Ascending aorta (tissue), 2 donors: ENCODE measurements around the gene CTNNBIP1. TPM values are rescaled to one million over a fixed set of nuclear protein-coding genes. Genes with fewer than 3 reads are reported as not detected.
A peak's percentile ranks its signal among the peaks of the same experiment; 100 is the strongest.

ENCODE experiments used
- DNase-seq, 2 donors: peaks; one replicate each; pipeline ENCODE4 v3.0.0-alpha.2; 2019; ENCODE audit warnings: low spot score in 2 of 2
- H3K27ac ChIP-seq, 2 donors: fragments of 200-600 bp; sonication (generic); one replicate each; pipeline ENCODE4 v1.5.1; 2016 to 2017; ENCODE audit warnings: mild to moderate bottlenecking in 1 of 2
- H3K27me3 ChIP-seq: fragments of 200-600 bp; sonication (generic); one replicate; pipeline ENCODE4 v1.5.1; 2017
- H3K36me3 ChIP-seq, 2 donors: fragments of 200-600 bp; sonication (generic); one replicate each; pipeline ENCODE4 v1.5.1; 2016
- H3K4me1 ChIP-seq, 2 donors: fragments of 200-600 bp; sonication (generic); one replicate each; pipeline ENCODE4 v1.5.1; 2016 to 2017; ENCODE audit warnings: mild to moderate bottlenecking in 1 of 2
- H3K4me3 ChIP-seq, 2 donors: fragments of 200-600 bp; sonication (generic); one replicate each; pipeline ENCODE4 v1.5.1; 2016 to 2017; ENCODE audit warnings: mild to moderate bottlenecking in 1 of 2
- H3K9me3 ChIP-seq, 2 donors: fragments of 200-600 bp; sonication (generic); one replicate each; pipeline ENCODE4 v1.5.1; 2016
- CTCF ChIP-seq, 3 experiments: fragments of 200-600 bp in 2 of 3; fragments of 450-650 bp in 1 of 3; sonication (generic) in 2 of 3; IDR thresholded peaks; one replicate each; pipeline ENCODE4 v1.5.1; 2016 to 2019; ENCODE audit warnings: antibody characterized with exemption in 3 of 3, mild to moderate bottlenecking in 1 of 3, moderate library complexity in 1 of 3
- intact Hi-C: fragments of 100-400 bp; cut with DNase I; formaldehyde crosslinking; loops from one replicate; pipeline ENCODE4 v1.15.1; 2023
- total RNA-seq: library from RNA; depleted of rRNA; stranded (reverse); fragments of >200 nt; gene quantifications from one replicate; pipeline ENCODE4 v1.1.0, GENCODE V29; 2016

CTNNBIP1 gene
- total RNA-seq, 1 donor from 2014 or later: 74.1 TPM

GRCh38 chr1:9826616-9827015 lies 83.5 kb downstream of the CTNNBIP1 start:
- Histone ChIP-seq H3K27ac (no peak overlapping the region), H3K27me3 (no peaks in the 10 kb centered on the region), H3K36me3 (no peaks in the 10 kb centered on the region), H3K9me3 (no peaks in the 10 kb centered on the region), H3K4me1 (peaks cover 8 to 19% of the 10 kb centered on the region in 2 donors), H3K4me3 (no peak overlapping the region)
- TF ChIP-seq CTCF (IDR thresholded peaks at IDR 0.05): no peak
- intact Hi-C loops: no loop called here
- DNase-seq: no peak

GRCh38 chr1:9826087-9826486 lies 84.0 kb downstream of the CTNNBIP1 start:
- Histone ChIP-seq H3K4me1 (peaks cover 8 to 19% of the 10 kb centered on the region in 2 donors), H3K27ac (peak overlapping the region; percentile 90 to 96), H3K4me3 (no peak overlapping the region), H3K27me3 (no peaks in the 10 kb centered on the region), H3K36me3 (no peaks in the 10 kb centered on the region), H3K9me3 (no peaks in the 10 kb centered on the region)
- intact Hi-C loops: no loop called here
- TF ChIP-seq CTCF (IDR thresholded peaks at IDR 0.05): no peak
- DNase-seq: no peak

- peak; percentile 45 to 88 for DNase-seq
- Histone ChIP-seq H3K36me3 (no peaks in the 10 kb centered on the region), H3K27me3 (no peaks in the 10 kb centered on the region), H3K27ac (peak overlapping the region; percentile 90 to 96), H3K4me1 (peaks cover 8 to 19% of the 10 kb centered on the region in 2 donors), H3K9me3 (no peaks in the 10 kb centered on the region), H3K4me3 (peak overlapping the region in 1 of 2 donors; percentile 96)
- no peak for TF ChIP-seq CTCF (IDR thresholded peaks at IDR 0.05)
- intact Hi-C loops: loop anchor here (2.0 kb wide), 1 partner anchor 869 kb away; no protein-coding TSS in a partner anchor
Measured at GRCh38 chr1:9825093-9826074, 84.7 kb downstream of the CTNNBIP1 start.

- Histone ChIP-seq H3K27me3 (no peaks in the 10 kb centered on the region), H3K4me3 (peak overlapping the region; percentile 89 to 96), H3K27ac (peak overlapping the region; percentile 90 to 96), H3K9me3 (no peaks in the 10 kb centered on the region), H3K4me1 (peaks cover 8 to 19% of the 10 kb centered on the region in 2 donors), H3K36me3 (no peaks in the 10 kb centered on the region)
- intact Hi-C loops: loop anchor here (2.0 to 5.0 kb wide), 2 partner anchors 43 to 870 kb away; no protein-coding TSS in a partner anchor
- DNase-seq: no peak
- no peak for TF ChIP-seq CTCF (IDR thresholded peaks at IDR 0.05)
Measured at GRCh38 chr1:9824702-9825089, 85.4 kb downstream of the CTNNBIP1 start.

GRCh38 chr1:9823943-9824701 lies 85.9 kb downstream of the CTNNBIP1 start, which contains the start of gene CLSTN1:
TSS of gene CLSTN1 (minus strand) at chr1:9823965. CDS start at chr1:9823733, 232 bp downstream.
- peaks cover 8 to 19% of the 10 kb centered on the region in 2 donors for H3K4me1 ChIP-seq
- intact Hi-C loops: loop anchor here (2.0 to 5.0 kb wide), 3 partner anchors 25 to 871 kb away; no protein-coding TSS in a partner anchor
- peak in 1 of 2 donors; percentile 94 for DNase-seq
- peak within 1 kb of the TSS; percentile 90 to 96 for H3K27ac ChIP-seq
- peak within 1 kb of the TSS; percentile 89 to 96 for H3K4me3 ChIP-seq
- no peaks in the 10 kb centered on the region for H3K27me3 ChIP-seq
- TF ChIP-seq CTCF (IDR thresholded peaks at IDR 0.05): no peak
- no peaks in the 10 kb centered on the region for H3K36me3 ChIP-seq
- no peaks in the 10 kb centered on the region for H3K9me3 ChIP-seq
